GM19438 (cell line): ENCODE results near the gene RGS4.

Experiments used
- ATAC-seq: cut with Tn5 transposase; IDR thresholded peaks from one replicate; pipeline ENCODE4 v1.9.1; 2021; ENCODE audit warnings: low read depth; ENCODE audit not compliant: unreplicated experiment

RGS4 gene

GRCh38 chr1:163094589-163094988 lies 25.4 kb downstream of the RGS4 start:
- ATAC-seq = no peak

GRCh38 chr1:163095213-163095612 lies 26.1 kb downstream of the RGS4 start:
- ATAC-seq = no peak

GRCh38 chr1:163102590-163102989 lies 33.4 kb downstream of the RGS4 start:
- ATAC-seq = no peak

- ATAC-seq = no peak
Measured at GRCh38 chr1:163104385-163105099, 35.4 kb downstream of the RGS4 start.

- no peak for ATAC-seq
Measured at GRCh38 chr1:163106364-163106987, 37.3 kb downstream of the RGS4 start.

- ATAC-seq = no peak
Measured at GRCh38 chr1:163107655-163108054, 38.5 kb downstream of the RGS4 start.

GRCh38 chr1:163115887-163116286 lies 46.7 kb downstream of the RGS4 start:
- no peak for ATAC-seq

GRCh38 chr1:163119707-163120106 lies 50.5 kb downstream of the RGS4 start:
- no peak for ATAC-seq

GRCh38 chr1:163120372-163120771 lies 51.2 kb downstream of the RGS4 start:
- no peak for ATAC-seq

- ATAC-seq = no peak
Measured at GRCh38 chr1:163124812-163125211, 55.7 kb downstream of the RGS4 start.
